HG03469 (cell line): Measurements from ENCODE around the gene GCNT2.
A peak's percentile ranks its signal among the peaks of the same experiment; 100 is the strongest.
"Not testable (repeated sequence)": the region's sequence is repeated elsewhere in the genome, so short reads cannot be mapped to it uniquely, and the experiment has no call there.

Experiments
- ATAC-seq: cut with Tn5 transposase; IDR thresholded peaks from one replicate; pipeline ENCODE4 v1.9.1; 2021; ENCODE audit warnings: mild to moderate bottlenecking, moderate library complexity, moderate number of reproducible peaks; ENCODE audit not compliant: unreplicated experiment

The GCNT2 gene

DNA sequence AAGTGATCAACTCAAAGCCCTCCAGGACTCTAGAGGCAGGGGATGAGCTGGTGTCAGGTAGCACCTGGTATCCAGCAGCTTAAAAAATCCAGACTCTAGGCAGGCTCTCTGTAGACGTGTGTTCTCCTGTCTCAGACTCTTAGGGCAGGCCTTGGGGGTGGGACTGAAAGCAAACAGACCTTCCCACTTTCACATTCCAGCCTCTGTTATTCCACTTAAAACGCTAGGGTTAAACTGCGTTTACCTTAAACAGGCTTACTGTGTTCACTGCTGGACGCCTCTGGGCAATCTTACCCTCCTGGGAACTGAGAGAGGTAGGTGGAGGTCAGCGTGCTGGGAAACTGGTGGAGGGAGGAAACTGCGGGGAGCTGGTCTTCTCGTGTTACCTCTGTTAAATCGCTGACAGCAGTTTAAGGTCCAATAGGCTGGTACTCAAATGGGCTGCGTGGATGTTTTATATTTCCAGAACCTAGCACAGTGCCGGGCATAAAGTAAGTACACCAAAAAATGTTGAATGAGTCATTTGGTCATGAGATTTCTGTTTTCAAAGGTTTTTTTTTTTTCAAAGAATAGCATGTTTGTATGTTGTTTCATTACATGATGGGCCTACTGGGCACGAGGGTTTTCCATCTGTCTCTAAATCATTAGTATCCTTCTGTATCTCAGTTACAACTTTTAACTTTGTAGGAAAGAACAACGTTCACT lies at the start of gene GCNT2:
GCNT2 (plus strand) TSS at position 248 of the 705 bp plus-strand sequence. CDS start 7,561 bp downstream, outside the sequence.
- no peak for ATAC-seq

DNA sequence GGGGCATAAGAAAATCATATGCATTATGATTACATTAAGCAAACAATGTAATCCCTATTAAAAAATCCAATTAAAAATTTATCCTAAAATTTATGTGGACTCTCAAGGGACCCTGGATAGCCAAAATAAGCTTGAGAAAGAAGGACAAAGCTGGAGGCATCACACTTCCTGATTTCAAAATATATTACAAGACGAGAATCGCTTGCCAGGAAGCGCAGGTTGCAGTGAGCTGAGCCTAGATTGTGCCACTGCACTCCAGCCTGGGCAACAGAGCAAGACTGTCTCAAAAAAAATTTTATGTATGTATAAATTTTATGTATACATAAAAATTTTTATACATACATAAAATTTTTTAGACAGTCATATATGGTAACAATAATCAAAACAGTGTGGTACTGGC lies 48.5 kb upstream of the GCNT2 start:
- no peak for ATAC-seq

DNA sequence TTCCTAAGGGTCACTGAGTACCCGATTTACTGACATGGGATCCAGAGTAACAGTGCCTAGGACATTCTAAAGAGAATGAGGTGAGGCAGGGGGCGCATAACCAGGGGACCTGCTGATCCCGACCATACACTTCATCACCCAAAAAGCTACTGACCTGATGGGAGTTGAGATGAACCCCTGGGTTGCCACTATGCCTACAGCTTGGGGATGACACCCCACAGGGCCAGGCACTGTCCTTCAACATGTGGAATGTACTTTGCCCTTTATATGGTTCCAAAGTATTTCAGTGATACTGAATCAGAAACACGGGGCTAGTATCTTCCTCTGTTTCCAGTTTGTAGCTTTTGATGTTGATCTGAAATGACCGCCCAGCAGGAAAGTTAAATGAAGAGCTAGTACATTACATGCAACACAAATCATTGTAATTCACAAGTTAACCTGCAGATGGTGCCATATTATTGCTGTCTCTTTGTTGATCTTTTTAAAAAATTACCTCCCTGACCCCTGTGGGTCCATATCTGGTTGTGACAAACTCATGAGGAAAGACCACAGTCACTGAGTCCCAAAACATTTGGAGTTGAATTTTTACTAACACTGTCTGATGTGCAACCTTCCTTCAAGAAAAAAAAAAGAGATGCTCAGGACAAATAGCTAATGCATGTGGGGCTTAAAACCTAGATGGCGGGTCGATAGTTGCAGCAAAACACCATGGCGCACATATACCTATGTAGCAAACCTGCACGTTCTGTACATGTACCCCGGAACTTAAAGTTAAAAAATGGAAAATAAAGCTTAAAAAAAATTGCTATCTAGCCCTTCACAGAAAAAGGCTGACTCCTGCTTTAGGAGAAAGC lies 42.7 kb upstream of the GCNT2 start:
- peak; percentile 76 for ATAC-seq

DNA sequence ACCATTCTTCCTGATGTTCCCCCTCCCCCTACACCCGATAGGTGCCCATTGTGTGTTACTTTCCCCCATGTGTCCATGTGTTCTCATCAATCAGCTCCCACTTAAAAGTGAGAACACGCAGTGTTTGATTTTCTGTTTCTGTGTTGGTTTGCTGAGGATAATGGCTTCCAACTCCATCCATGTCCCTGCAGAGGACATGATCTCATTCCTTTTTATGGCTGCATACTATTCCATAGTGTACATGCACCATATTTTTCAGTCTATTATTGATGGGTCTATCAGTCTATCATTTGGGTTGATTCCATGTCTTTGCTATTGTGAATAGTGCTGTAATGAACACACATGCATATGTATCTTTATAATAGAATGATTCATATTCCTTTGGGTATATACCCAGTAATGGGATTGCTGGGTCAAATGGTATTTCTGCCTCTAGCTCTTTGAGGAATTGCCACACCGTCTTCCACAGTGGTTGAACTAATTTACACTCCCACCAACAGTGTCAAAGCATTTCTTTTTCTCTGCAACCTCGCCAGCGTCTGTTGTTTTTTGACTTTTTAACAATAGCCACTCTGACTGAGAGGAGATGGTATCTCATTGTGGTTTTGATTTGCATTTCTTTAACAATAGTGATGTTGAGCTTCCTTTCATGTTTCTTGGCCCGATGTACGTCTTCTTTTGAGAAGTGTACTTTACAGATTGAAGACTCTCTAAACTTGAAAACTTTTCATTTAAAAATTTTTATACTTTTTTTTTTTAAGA lies 41.0 kb upstream of the GCNT2 start:
- no peak for ATAC-seq

DNA sequence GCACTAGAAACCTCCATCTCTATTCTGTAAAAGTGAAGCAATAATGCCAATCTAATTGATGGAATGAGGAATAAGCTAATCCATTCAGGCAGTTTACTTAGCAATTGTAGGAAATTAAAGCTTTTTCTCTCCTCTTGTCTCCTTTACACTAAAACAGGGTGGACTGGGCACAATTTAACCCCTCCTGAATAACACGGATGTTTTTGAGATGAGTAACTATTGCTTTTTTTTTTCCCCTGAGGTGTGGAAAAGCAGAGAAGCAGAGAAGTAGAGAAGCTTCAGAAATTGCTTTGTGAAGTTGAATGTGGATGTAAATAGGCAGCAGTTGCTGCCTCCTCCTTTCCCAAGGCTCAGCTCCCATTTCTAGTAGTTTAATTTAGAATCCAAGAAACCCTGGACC lies 40.0 kb upstream of the GCNT2 start:
- no peak for ATAC-seq

DNA sequence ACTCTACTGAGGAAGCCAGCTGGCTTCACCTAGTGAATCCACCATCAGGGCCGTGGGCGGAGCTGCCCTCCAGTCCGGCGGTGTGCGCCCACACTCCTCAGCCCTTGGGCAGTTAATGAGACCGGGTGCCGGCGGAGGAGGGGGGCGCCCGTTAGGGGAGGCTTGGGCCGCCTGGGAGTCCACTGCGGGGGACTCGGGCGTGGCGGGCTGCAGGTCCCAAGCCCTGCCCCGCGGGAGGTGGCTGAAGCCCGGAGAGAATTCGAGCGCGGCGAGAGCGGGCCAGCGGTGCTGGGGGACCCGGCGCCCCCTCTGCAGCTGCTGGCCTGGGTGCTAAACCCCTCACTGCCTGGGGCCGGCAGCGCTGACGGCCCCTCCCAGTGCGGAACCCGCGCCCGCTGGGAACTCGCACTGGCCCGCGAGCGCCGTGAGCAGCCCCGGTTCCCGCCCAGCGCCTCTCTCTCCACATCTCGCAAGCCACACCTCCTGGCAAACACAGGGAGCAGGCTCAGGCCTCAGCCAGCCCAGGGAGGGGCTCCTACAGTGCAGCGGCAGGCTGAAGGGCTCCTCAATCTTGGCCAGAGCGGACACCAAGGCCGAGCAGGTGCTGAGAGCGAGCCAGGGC lies 38.4 kb upstream of the GCNT2 start:
- ATAC-seq = no peak

DNA sequence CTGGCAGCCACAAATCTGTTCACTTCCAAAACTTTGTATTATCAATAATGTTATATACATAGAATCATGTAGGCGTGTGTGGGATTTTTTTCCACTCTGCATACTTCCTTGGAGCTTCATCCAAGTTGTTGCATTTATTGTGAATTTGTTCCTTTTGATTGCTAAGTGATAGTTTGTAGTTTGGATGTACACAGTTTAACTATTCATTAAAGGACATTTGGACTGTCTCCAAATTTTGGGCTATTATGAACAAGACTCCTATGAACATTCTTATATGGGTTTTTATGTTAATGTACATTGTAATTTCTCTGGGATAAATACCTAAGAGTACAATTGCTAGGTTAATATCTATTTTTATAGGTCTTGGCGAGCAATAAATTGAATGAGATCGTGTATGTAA lies 36.2 kb upstream of the GCNT2 start:
- ATAC-seq = no peak

DNA sequence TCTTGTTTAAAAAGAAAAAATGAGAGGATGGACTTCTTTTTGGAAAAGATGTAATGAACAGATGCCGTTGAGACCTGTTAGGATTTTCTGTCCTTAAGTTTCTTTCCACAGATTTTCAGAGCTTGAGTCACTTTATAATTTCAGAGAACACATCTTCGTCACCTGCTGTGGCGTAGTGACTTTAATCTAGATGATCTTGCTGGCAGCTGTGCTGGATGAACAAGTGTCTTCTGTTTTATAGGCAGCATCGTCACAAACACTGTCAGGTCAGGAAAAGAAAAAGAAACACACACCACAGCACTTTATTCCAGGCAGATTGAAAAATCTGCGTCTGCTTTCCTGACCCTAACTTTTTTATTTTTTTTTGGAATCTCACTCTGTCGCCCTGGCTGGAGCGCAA lies 35.7 kb upstream of the GCNT2 start:
- no peak for ATAC-seq

DNA sequence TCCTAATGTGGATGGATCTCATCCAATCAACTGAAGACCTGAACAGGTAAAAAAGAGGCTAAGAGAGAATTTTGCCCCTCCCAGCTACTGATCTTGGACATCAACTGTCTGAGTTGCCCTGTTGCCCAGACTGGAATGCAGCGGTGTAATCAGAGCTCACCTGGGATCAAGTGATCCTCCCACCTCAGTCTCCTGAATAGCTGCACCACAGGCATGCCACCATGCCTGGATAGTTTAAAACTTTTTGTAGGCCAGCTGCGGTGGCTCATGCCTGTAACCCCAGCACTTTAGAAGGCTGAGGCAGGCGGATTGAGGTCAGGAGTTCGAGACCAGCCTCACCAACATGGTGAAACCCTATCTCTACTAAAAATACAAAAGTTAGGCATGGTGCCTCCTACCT lies 34.9 kb upstream of the GCNT2 start:
- ATAC-seq = no peak

DNA sequence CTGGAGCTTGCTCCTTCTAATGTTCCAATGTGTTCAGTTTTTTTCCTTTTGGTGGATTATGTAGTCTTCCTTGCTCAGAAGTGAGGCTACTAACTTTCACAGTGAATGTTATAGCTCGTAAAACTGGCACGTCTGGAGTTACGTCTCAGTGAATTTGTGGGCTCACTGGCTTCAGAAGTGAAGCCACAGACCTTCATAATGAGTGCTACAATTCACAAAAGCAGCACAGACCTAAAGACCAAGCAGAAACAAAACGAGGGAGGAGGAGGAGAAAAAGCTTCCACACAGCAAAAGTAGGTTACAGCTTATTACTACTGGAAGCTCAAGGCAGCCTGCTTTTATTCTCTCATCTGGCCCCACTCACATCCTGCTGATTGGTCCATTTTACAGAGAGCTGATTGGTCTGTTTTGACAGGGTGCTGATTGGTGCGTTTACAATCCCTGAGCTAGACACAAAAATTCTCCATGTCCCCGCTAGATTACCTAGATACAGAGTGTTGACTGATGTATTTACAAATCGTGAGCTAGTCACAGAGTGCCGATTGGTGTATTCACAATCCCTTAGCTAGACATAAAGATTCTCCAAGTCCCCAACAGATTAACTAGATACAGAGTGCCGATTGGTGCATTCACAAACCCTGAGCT lies 34.1 kb upstream of the GCNT2 start:
- not testable (repeated sequence) for ATAC-seq

DNA sequence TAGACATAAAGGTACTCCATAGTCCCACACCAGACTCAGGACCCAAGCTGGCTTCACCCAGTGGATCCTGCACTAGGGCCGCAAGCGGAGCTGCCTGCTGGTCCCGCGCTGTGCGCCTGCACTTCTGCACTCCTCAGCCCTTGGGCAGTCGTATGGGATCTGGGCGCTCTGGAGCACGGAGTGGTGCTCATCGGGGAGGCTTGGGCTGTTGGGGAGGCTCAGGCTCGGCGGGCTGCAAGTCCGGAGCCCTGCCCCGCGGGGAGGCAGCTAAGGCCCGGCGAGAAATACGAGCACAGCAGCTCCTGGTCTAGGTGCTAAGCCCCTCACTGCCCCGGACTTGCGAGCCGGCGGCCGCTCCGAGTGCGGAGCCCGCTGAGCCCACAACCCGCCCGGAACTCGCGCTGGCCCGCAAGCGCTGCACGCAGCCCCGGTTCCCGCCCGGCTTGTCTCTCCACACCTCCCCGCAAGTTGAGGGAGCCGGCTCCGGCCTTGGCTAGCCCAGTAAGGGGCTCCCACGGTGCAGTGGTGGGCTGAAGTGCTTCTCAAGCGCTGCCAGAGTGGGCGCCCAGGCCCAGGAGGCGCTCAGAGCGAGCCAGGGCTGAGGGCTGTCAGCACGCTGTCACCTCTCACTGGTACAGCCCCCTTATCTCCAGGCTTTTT lies 33.4 kb upstream of the GCNT2 start:
- no peak for ATAC-seq

DNA sequence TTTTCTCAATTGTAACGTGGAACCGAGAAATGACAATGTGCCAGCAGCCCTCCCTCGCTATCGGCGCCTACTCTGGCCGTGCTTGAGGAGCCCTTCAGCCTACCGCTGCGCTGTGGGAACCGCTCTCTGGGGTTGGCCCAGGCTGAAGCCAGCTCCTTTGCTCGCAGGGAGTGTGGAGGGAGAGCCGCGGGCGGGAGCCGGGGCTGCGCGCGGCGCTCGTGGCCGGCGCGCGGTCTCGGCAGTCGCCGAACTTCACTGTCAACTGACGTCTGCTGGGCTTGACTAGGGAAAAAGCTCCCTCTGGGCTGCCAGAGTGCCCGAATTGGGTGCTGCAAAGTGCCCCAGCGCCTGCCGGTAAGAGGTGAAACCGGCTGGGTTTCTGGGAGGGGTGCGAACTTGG lies 29.7 kb upstream of the GCNT2 start:
- ATAC-seq = no peak

DNA sequence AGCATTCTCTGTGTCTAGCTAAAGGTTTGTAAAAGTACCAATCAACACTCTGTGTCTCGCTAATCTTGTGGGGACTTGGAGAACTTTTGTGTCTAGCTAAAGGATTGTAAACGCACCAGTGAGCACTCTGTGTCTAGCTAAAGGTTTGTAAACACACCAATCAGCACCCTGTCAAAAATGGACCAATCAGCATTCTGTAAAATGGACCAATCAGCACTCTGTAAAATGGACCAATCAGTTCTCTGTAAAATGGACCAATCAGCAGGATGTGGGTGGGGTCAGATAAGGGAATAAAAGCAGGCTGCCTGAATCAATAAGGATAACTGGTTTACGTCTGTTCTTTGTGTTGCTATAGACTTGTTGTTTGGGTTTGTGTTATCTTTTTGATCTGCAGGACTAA lies 29.2 kb upstream of the GCNT2 start:
- ATAC-seq = not testable (repeated sequence)

DNA sequence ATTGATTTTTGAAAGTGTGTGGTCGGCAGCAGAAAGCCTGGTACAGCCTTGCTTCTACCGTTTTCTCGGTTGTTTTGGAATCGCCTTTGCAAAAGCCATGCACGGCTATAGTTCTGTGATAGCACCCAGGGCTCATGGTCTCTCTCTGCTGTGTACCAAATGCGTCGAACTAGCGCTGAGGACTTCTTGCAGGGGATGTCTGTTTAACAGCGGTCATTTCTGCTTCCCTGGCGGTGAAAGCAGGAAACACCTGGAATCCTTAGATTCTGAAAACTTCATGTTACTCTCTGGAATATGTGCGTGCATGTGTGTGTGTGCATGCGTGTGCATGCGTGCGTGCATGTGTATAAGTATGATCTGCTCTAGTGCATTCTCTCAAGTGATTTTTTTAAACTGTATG lies 26.1 kb upstream of the GCNT2 start:
- ATAC-seq = no peak

DNA sequence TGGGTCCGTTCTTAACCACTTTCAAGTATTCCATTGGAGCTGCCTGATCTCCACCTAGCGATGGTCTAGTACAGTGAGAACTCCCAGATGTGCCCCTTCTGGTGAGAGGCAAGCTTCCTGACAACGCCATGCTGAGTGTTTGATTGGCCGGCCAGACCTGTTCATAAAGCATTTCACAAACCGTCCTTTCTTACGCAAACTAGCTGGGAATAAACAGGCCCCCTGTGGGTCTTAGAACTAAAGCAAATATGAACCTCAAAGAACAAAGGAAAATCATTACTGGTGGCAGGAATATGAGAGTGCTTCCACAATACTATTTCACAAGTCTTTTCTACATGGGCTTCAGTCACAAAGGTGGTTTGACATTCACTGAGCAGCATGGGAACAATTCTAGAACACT lies 15.6 kb upstream of the GCNT2 start:
- no peak for ATAC-seq

DNA sequence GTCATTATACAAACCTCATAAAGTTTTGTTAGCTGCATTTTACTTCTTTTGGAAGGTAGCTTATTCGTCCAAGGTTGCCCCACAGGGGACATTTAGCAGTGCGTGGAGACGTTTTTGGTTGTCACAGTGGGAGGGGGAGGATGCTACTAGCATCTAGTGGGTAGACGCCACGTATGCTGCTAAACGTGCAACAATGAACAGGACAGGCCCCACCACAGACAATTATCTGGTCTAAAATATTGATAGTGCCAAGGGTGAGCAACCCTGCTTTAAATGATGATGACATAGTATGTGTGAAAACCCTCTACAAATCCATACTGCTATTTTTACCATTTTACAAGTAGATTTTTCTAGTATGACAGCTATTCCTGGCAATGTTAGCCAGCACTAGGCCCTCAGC lies 13.9 kb upstream of the GCNT2 start:
- ATAC-seq = no peak

DNA sequence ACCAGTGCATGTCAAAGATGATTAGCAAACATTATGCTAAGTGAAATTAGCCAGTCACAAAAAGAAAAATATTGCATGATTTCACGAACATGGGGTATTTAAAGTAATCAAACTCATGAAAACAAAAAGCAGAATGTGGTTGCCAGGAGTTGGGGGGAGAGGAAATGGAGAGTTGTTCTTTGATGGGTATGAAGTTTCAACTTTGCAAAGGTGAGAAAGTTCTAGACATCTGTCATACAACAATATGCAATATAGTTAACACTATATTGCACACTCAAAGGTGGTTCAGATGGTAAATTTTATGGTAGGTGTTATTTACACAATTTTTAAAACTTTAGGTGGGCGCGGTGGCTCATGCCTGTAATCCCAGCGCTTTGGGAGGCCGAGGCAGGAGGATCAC lies 13.4 kb upstream of the GCNT2 start:
- ATAC-seq = no peak

DNA sequence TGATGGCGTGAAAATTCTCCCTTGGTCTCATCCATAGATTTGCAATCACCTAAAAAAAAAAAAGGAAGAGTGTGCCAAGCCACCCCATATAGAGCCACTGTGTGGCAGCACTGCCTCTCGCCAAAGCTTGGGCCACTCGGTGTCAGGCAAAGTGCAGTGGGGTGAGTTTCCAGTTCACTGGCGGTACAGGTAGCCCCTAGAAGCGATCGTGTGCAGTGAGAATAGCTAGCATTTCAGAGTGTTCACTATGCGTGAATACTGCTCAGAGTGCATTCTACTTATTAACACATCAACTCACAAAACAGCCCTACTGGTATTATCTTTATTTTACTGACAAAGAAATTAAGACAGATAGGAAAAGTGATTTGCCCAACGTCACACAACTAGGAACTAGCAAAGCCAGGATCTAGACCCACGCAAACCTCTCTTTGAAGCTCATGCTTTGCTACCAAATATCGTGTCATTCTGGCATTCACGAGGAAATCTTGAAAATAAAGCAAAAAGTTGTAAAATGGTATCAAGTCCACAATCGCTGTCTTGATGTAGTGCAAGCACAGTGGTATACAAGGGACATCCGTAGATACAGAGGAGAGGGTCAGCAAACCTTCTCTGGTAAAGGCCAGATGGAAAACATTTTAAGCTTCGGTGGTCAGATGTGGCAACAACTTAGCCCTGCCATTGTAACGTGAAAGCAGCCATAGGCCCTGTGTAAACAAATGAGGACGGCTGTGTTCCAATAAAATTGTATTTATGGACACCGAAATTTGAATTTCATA lies 10.4 kb upstream of the GCNT2 start:
- ATAC-seq = peak; percentile 91

DNA sequence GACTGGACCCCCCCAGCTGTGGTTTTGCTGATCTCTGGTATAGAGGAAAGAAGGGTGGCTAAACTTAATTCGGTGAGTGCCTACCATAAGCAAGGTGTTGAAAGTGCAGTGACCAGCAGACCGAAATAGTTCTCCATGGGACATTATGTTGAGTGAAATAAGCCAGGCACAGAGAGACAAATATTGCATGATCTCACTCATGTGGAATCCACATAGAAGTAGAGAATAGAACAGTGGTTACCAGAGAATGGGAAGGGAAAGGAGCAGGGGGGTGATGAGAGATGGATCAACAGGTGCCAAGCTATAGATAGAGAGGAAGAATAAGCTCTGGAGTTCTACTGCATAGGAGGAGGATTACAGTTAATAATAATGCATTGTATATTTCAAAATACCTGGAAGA lies 9.7 kb upstream of the GCNT2 start:
- no peak for ATAC-seq
